Measurements from ENCODE around the gene MUC5AC. TPM values are rescaled to one million over a fixed set of nuclear protein-coding genes. Genes with fewer than 3 reads are reported as not detected.
"Not testable (repeated sequence)": the region's sequence is repeated elsewhere in the genome, so short reads cannot be mapped to it uniquely, and the experiment has no call there.

Gene MUC5AC
- total RNA-seq, 1 donor from 2014 or later: not detected

GRCh38 chr11:1211838-1212237 is 54.1 kb downstream of the MUC5AC start:
- peaks cover 11% of the 10 kb centered on the region for H3K27me3 Mint-ChIP-seq (ENCODE audit: unreplicated experiment)
- H3K9me3 Mint-ChIP-seq (ENCODE audit: unreplicated experiment): no peaks in the 10 kb centered on the region
- no peak overlapping the region for H3K27ac Mint-ChIP-seq (ENCODE audit: unreplicated experiment)
- no peak overlapping the region for H3K4me3 Mint-ChIP-seq (ENCODE audit: unreplicated experiment)
- H3K36me3 Mint-ChIP-seq (ENCODE audit: low read depth, unreplicated experiment): no peaks in the 10 kb centered on the region
- no peaks in the 10 kb centered on the region for H3K4me1 Mint-ChIP-seq (ENCODE audit: unreplicated experiment)
- no peak for DNase-seq (ENCODE audit: low spot score)
- TF ChIP-seq, protein P1, sequence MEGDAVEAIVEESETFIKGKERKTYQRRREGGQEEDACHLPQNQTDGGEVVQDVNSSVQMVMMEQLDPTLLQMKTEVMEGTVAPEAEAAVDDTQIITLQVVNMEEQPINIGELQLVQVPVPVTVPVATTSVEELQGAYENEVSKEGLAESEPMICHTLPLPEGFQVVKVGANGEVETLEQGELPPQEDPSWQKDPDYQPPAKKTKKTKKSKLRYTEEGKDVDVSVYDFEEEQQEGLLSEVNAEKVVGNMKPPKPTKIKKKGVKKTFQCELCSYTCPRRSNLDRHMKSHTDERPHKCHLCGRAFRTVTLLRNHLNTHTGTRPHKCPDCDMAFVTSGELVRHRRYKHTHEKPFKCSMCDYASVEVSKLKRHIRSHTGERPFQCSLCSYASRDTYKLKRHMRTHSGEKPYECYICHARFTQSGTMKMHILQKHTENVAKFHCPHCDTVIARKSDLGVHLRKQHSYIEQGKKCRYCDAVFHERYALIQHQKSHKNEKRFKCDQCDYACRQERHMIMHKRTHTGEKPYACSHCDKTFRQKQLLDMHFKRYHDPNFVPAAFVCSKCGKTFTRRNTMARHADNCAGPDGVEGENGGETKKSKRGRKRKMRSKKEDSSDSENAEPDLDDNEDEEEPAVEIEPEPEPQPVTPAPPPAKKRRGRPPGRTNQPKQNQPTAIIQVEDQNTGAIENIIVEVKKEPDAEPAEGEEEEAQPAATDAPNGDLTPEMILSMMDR (IDR thresholded peaks at IDR 0.05; ENCODE audit: unreplicated experiment): no peak

GRCh38 chr11:1215826-1216225 is 58.1 kb downstream of the MUC5AC start:
- H3K4me3 Mint-ChIP-seq (ENCODE audit: unreplicated experiment); H3K27ac Mint-ChIP-seq (ENCODE audit: unreplicated experiment); H3K36me3 Mint-ChIP-seq (ENCODE audit: low read depth, unreplicated experiment); H3K4me1 Mint-ChIP-seq (ENCODE audit: unreplicated experiment); H3K27me3 Mint-ChIP-seq (ENCODE audit: unreplicated experiment); DNase-seq (ENCODE audit: low spot score); H3K9me3 Mint-ChIP-seq (ENCODE audit: unreplicated experiment): not testable (repeated sequence)

DNA sequence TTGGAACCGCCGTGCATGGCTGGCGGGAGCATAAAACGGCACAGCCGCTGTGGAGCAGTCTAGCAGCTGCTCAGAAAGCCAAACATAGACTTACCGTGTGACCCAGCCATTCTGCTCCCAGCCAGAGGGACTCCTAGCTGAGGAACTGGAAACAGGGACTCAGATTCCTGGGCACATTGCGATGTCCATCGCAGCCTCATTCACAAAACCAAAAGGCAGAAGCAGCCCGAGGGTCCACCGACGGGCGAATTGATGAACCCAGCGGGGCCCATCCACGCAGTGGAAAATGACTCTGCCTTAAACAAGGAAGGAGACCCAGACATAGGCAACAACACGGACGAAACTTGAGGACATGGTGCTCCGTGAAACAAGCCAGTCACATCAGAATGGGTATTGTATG is 59.4 kb downstream of the MUC5AC start:
- no peaks in the 10 kb centered on the region for H3K27me3 Mint-ChIP-seq (ENCODE audit: unreplicated experiment)
- H3K4me3 Mint-ChIP-seq (ENCODE audit: unreplicated experiment): no peak overlapping the region
- DNase-seq (ENCODE audit: low spot score): no peak
- peaks cover 8% of the 10 kb centered on the region for H3K4me1 Mint-ChIP-seq (ENCODE audit: unreplicated experiment)
- H3K9me3 Mint-ChIP-seq (ENCODE audit: unreplicated experiment): no peaks in the 10 kb centered on the region
- no peak overlapping the region for H3K27ac Mint-ChIP-seq (ENCODE audit: unreplicated experiment)
- TF ChIP-seq, protein P1 (IDR thresholded peaks at IDR 0.05; ENCODE audit: unreplicated experiment): no peak
- H3K36me3 Mint-ChIP-seq (ENCODE audit: low read depth, unreplicated experiment): no peaks in the 10 kb centered on the region

GRCh38 chr11:1218256-1218787 is 60.6 kb downstream of the MUC5AC start:
- Mint-ChIP-seq H3K4me1 (ENCODE audit: unreplicated experiment) (peaks cover 8% of the 10 kb centered on the region), H3K4me3 (ENCODE audit: unreplicated experiment) (no peak overlapping the region), H3K27ac (ENCODE audit: unreplicated experiment) (no peak overlapping the region), H3K27me3 (ENCODE audit: unreplicated experiment) (no peaks in the 10 kb centered on the region), H3K9me3 (ENCODE audit: unreplicated experiment) (no peaks in the 10 kb centered on the region), H3K36me3 (ENCODE audit: low read depth, unreplicated experiment) (no peaks in the 10 kb centered on the region)
- no peak for DNase-seq (ENCODE audit: low spot score)
- TF ChIP-seq, protein P1 (IDR thresholded peaks at IDR 0.05; ENCODE audit: unreplicated experiment): no peak

DNA sequence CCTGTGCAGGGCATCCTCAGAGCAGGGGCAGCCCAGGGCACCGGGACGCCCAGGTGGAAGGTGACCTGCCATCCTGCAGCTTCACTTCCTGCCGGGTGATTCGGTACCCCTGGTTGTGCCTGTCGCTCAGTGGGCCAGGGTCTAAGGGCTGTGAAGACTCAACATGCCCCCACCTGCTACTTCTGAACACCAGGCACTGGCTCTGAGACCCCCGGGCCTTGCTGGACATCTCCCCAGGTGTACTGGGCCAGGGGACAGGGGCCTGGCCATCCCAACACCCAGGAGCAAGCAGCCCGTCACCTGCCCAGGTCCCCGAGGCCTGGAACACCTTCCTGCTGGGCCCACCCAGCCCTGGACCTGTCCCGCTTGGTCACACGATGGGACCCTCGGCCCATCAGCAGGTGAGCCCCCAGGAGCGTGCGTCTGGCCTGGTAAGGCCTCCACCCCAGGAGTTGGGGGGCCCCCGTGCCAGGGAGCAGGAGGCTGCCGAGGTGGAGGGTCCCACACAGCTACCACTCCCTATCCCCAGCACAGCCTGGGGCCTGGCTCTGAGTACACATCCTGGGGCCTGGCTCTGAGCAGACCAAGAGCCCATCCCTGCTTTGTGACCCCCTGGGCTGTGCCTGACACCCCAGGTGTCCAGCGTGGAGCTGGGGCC is 61.2 kb downstream of the MUC5AC start:
- Mint-ChIP-seq H3K27ac (ENCODE audit: unreplicated experiment) (no peak overlapping the region), H3K36me3 (ENCODE audit: low read depth, unreplicated experiment) (no peaks in the 10 kb centered on the region), H3K9me3 (ENCODE audit: unreplicated experiment) (no peaks in the 10 kb centered on the region), H3K27me3 (ENCODE audit: unreplicated experiment) (no peaks in the 10 kb centered on the region), H3K4me1 (ENCODE audit: unreplicated experiment) (peaks cover 8% of the 10 kb centered on the region), H3K4me3 (ENCODE audit: unreplicated experiment) (no peak overlapping the region)
- DNase-seq (ENCODE audit: low spot score): no peak
- TF ChIP-seq, protein P1 (IDR thresholded peaks at IDR 0.05; ENCODE audit: unreplicated experiment): no peak
